ENCODE results near the gene CEP57L1.
A peak's percentile ranks its signal among the peaks of the same experiment; 100 is the strongest.
"Not testable (repeated sequence)": the region's sequence is repeated elsewhere in the genome, so short reads cannot be mapped to it uniquely, and the experiment has no call there.

CEP57L1 gene

GRCh38 chr6:109172101-109172746 is 76.9 kb downstream of the CEP57L1 start:
- no peak for DNase-seq (ENCODE audit: low read depth)

GRCh38 chr6:109174916-109175315 is 79.6 kb downstream of the CEP57L1 start:
- DNase-seq (ENCODE audit: low read depth), result no peak

- DNase-seq (ENCODE audit: low read depth), result no peak
Measured at GRCh38 chr6:109178921-109179320, 83.6 kb downstream of the CEP57L1 start.

- no peak for DNase-seq (ENCODE audit: low read depth)
Measured at GRCh38 chr6:109179507-109179906, 84.2 kb downstream of the CEP57L1 start.

GRCh38 chr6:109182578-109182977 is 87.3 kb downstream of the CEP57L1 start:
- DNase-seq (ENCODE audit: low read depth), result no peak

- DNase-seq (ENCODE audit: low read depth), result no peak
Measured at GRCh38 chr6:109183109-109183650, 87.9 kb downstream of the CEP57L1 start.

GRCh38 chr6:109184638-109185037 is 89.3 kb downstream of the CEP57L1 start:
- DNase-seq (ENCODE audit: low read depth), result no peak

GRCh38 chr6:109186012-109186411 is 90.7 kb downstream of the CEP57L1 start:
- DNase-seq (ENCODE audit: low read depth), result no peak

GRCh38 chr6:109187399-109188114 is 92.2 kb downstream of the CEP57L1 start:
- DNase-seq (ENCODE audit: low read depth), result peak; percentile 56

GRCh38 chr6:109188115-109188411 is 92.8 kb downstream of the CEP57L1 start:
- DNase-seq (ENCODE audit: low read depth), result no peak

GRCh38 chr6:109191368-109191767 is 96.1 kb downstream of the CEP57L1 start:
- not testable (repeated sequence) for DNase-seq (ENCODE audit: low read depth)

- DNase-seq (ENCODE audit: low read depth), result no peak
Measured at GRCh38 chr6:109192865-109193264, 97.6 kb downstream of the CEP57L1 start.

- no peak for DNase-seq (ENCODE audit: low read depth)
Measured at GRCh38 chr6:109194880-109195279, 99.6 kb downstream of the CEP57L1 start.

- DNase-seq (ENCODE audit: low read depth), result no peak
Measured at GRCh38 chr6:109197061-109197460, 101.8 kb downstream of the CEP57L1 start.

GRCh38 chr6:109202409-109203264 is 107.3 kb downstream of the CEP57L1 start:
- DNase-seq (ENCODE audit: low read depth), result no peak

- DNase-seq (ENCODE audit: low read depth), result no peak
Measured at GRCh38 chr6:109204511-109204910, 109.2 kb downstream of the CEP57L1 start.

- DNase-seq (ENCODE audit: low read depth), result no peak
Measured at GRCh38 chr6:109212683-109213082, 117.4 kb downstream of the CEP57L1 start.
